HG02763 (cell line): Measurements from ENCODE around the gene GSG1L.
"Not testable (repeated sequence)": the region's sequence is repeated elsewhere in the genome, so short reads cannot be mapped to it uniquely, and the experiment has no call there.

Source experiments
- ATAC-seq: cut with Tn5 transposase; IDR thresholded peaks from one replicate; pipeline ENCODE4 v1.9.1; 2021; ENCODE audit warnings: mild to moderate bottlenecking, moderate library complexity; ENCODE audit not compliant: unreplicated experiment

GSG1L gene

DNA sequence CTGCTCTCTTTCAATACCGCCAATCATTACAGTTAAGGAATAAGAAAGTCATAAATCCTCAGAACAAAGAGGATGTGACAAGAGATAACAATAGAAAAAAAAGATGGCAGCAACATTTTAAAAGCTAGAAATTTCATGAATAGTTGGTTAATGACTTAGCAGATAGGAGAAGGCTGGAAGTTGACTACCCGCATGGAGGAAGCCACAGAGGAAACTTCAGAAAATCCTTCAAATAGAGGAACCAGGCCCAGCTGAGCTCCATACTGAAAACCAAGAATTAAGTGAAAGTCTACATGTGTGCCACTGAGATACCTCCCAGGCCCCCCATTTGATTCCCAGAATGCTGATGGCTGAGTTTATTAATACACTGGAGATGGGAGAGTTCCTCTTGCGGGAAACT lies 109.3 kb downstream of the GSG1L start:
- ATAC-seq, result no peak

DNA sequence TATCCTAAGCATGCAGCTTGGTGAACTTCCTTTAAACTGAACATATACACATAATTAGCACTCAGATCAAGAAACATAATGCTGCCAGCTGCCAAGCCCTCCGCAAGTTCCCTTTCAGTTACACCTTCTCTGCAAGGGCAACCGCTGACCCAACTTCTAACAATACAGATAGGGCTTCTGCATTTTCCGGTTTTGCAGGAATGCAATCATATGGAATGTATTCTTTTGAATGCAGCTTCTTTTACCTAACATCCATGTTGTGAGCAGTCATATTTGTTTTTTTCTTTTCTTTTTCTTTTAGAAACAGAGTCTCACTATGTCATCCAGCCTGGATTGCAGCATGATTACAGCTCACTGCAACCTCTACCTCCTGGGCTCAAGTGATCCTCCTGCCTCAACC lies 110.7 kb downstream of the GSG1L start:
- no peak for ATAC-seq

DNA sequence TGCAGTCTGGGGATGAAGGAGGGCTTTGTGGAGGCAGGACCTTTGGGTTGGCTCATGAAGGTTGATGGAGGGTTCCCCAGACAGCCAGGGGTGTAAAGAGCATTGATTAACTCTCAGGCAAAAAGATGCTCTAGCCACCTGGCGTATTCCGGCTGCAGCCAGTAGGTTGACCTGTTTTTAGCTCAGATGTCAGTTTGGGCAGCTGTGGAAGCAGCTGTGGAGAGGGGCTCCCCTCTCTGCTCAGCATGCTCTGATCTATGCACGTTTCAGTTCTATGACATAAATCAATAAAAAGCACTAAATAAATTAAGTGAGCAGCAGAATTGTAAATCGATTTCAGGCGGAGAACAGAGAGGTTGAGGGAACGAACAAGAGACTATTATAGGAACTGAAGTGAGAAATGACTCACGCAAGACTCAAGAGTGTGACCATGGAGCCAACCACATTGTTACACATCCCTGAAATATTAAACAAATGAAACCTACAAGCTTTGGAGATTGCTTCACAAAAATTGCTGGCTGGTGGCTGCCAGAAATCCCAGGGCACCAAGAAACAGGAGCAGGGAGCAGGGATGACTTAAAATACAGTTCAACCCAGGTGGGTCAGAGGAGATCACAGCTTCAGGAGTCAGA lies 111.9 kb downstream of the GSG1L start:
- no peak for ATAC-seq

DNA sequence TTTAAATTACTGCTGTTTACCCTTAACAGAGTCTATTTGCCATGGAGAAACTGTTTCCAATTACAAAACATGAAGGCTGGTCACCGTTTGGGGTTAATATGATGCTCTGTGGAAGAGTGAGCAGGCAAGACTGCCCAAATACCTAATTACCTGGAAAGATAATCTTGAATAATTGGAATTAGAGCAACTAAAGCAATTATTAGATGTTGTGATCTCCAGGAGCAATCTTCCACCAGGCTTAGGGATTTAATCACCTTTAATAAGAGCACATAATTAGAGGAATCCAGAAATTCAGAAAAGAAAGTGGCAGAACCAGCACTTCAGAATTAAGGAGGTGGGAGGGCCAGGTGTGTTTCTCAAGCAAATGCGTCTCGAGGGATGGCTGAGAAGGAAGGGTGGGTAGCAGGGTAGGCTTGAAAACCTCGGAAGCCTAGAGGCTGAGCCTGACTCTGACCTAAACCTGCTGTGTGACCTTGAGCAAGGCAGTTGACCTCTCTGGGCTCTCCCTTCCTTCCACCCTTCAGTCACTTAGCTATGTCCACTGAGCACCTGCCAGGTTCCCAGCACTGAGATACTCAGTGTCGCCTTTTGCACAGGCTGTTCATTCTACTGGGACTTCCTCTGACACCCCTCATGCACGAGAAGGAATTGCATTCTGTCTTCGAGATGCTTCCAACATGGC lies 113.2 kb downstream of the GSG1L start:
- no peak for ATAC-seq

DNA sequence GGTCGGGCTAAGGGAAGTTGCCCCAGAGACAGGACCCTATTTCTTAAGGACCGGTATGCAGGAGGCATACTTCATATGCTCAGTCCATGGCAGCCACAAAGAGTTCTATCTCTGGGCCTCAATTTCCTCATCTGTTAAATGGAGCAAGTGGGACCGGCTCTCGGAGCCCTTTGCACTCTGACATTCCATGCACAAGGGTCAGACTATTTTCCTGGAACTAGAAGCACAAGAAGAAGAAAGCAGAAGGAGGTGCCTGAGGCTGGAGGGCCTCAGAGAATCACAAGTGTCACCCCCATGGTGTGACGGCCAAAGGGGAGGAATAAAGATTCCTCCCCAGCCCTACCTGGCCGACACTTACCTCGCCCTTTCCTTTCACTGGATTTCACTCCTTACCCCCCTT lies 115.8 kb downstream of the GSG1L start:
- ATAC-seq, result no peak

DNA sequence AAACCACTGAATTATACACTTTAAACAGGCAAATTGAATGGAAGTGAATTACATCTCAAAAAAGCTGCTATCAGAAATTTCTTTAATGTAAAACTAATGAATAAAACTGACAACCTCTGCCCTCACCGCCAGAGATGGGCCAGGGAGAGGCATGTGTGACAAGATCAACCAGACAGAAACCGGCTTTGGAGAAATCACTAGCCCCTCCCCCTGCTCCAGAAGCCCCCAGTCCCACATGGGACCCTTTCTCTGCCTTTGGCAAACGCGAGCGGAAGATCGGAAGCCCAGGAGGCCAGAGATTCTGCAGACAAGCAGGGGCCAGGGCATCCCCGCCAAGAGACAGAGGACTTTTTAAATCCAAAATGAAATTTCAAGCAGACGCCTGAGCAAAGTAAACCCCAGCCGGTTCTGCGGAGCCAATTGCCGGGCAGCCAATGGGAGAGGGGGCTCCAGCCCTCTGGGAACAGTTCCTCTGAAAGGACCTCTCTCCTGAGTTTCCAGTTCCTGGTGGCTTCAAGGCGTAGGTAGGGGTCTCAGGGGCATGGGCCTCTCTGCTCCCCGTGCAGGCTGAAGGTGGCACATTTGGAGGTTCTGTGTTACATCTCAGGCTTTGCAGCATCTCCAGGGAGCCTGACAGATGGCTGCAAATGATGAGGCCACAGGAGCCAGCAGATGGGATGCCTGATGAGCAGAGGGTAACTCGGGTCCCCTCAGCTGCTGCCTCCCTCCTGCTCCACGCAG lies 118.1 kb downstream of the GSG1L start:
- ATAC-seq, result no peak

DNA sequence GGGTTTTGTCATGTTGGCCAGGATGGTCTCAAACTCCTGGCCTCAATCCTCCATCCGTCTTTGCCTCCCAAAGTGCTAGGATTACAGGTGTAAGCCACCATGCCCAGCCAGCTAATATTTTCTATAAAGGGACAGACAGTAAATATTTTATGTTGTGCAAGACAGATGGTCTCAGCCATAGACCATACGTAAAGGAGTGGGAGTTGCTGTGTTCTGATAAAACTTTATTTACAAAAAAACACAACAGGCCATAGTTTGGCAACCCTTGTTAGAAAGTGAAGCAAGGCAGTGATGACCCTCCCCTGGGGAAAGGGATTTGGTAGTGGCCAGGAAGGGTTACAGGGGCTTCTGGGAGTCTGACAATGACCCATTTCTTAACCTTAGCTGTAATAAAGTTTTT lies 119.7 kb downstream of the GSG1L start:
- no peak for ATAC-seq

DNA sequence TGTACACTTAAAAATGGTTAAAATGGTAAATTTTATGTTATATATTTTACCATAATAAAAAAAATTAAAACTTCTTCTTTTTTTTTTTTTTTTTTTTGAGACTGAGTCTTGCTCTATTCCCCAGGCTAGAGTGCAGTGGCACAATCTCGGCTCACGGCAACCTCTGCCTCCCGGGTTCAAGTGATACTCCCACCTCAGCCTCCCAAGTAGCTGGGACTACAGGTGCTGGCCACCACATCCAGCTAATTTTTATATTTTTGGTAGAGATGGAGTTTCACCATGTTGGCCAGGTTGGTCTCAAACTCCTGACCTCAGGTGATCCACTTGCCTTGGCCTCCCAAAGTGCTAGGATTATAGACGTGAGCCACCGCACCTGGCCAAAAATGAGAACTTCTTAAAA lies 121.4 kb downstream of the GSG1L start:
- ATAC-seq, result not testable (repeated sequence)

DNA sequence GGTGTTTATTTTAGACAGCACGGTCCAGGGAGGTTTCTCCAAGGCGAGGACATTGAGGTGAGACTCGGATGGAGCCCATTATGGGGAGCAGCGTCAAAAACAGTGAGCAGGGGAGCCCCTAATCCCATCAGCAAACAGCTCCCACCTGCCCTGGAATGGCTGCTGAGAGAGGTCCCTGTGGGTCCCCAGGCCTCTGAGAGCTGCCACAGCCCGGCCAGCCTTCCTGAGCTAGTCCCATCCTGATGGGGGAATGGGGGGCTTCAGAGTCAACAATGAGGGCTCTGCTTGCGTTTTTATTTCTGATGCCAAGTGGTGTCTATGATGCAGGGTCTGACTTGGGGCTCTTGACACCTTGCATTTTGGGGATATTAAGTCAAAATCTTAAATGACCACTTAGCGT lies 128.4 kb downstream of the GSG1L start:
- no peak for ATAC-seq

DNA sequence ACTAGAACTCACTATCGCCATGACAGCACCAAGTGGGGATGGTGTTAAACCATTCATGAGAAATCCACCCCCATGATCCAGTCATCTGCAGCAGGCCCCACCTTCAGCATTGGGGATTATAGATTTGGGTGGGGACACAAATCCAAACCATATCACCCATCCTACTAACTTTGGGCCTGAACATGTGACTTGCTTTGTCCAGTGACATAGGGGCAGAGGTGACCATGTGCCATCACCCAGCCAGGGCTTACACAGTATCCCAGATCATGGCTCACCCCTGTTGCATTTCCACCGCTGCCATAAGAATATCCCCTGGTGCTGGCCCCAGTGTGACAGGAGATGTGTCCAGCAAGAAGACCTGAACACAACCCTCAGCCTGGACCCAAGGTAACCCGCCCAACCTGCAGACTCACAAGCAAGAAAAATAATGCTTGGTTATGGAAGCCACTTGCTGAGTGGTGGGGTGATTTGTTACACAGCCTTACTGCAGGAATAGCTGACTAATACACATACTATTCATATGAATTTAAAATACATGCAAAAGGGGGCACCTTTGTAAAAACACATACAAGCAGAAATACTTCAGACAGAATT lies 130.9 kb downstream of the GSG1L start:
- no peak for ATAC-seq

DNA sequence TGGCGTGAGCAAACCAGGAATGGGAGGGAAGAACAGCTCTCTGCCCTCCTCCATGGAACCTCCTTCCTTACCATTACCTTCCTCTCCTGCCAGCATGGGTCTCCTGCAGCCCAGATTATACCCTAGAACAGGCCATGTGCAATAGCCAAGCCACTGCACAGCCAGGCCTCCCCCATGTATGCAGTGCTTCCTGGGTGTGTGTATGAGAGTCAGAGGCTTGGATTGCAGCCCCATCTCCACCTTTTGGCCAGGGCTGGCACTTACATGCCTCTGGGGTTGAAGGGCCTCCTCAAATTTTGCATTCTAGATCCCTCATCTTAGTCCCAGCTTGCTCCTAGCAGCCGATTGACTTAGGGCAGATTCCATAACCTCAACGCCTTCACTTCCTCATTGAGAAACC lies 133.7 kb downstream of the GSG1L start:
- ATAC-seq, result no peak

DNA sequence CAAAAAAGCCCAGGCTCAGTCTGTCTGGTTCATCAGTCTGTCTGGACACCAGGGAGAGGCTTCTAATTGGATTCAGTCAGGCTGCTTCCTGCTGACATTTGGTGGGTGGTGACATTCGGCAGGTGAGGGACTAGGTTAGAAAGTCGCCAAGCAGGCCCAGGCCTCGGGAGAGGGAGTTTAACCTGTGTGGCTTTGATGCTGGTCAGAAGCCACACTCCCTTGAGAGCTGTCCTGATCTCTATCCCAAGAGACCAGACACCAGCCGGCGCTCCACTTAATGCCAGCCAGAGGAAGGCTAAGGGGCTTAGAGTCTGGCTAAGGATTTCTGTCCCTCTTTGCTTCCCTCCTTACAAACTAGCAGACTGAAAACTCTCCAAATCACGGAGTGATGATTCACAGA lies 135.0 kb downstream of the GSG1L start:
- no peak for ATAC-seq

DNA sequence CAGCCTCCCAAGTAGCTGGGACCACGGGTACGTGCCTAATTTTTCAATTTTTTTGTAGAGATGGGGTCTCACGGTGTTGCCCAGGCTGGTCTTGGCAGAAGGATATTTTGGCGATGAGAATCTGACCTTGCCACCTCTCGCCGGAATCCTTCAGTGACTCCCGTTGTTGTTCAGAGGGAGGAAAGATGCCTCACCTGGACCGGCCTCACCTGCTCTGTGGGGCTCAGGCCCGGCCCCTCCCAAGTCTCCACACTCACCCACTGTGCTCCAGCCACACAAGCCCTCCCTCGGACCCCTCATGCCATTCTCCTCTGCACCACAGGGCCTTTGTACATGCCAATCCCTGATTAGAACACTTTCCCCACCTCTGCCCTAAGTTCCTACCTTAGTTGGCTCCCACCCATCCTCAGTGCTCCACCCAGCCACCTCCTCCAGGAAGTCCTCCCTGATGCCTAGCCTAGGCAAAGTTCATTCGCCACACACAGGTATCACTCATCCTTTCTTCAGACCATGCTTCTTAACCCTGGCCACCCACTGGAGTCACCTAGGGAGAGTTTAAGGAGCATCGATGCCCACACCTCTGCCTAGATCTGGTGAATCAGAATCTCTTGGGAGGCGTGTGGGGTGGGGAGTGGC lies 136.1 kb downstream of the GSG1L start:
- no peak for ATAC-seq

DNA sequence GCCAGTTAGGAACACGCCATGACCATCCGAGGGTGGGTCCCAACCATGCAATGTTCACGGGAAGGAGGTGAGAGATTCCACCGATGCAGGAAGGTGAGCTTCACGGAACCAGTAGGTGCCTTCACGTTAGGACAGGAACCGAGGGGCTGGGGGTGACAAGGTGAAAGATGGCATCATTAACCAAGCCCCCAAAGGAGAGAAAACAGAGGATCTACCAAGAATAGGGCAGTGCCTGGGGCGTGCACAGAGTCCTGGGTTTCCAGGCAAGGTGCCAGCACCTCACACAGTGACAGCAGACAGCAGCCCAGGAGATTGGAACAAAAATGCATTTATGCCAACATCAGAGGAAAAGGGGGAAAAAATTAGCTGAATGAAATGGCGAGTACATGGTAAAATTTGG lies 137.9 kb downstream of the GSG1L start:
- ATAC-seq, result no peak

DNA sequence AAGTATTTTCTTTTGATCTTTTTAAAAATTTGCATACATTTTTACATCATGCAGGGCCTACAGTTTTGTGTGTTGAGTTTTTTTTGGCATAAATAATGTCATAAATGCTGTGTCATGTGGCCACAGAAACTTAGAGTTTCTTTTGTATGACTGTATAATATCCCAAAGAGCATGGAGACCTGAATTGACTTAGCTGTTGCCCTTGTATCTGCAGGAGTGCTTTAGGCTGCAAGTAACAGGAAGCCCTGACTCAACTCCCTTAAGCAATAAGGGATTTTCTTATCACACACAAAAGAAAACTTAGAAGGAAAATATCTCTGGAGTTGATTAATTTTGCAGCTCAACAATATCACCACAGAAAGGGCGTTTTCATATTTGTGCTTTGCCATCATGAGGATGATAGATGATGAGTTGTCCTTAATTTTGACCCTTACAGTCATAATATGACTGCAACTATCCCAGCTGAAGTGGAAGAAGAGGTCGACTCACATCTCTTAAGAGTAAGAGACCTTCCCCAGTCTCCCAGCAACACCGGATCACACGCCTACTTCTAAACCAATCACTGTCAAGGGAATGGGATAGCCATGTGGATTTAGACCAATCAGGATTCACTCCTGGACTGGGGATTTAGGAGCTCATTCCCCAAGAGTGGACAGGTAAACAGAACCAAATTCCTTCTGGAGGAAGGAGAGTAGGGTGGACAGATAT lies 138.9 kb downstream of the GSG1L start:
- ATAC-seq, result no peak

DNA sequence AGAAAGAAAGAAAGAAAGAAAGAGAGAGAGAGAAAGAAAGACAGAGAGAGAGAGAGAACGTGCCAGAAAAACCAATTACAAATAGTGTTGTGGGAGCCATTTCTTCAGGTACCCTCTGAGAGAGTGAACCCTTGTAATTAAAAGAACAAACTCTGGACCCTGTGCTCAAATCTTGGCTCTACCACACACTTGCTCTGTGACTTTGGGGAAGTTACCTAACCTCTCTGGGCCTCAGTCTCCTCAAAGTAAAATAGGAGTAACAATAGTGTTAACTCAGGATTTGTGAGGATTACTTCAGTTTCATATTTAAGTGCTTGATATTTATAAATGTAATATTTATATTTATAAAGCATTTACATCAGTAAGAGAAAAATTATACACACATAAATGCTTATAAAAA lies 139.8 kb downstream of the GSG1L start:
- no peak for ATAC-seq

DNA sequence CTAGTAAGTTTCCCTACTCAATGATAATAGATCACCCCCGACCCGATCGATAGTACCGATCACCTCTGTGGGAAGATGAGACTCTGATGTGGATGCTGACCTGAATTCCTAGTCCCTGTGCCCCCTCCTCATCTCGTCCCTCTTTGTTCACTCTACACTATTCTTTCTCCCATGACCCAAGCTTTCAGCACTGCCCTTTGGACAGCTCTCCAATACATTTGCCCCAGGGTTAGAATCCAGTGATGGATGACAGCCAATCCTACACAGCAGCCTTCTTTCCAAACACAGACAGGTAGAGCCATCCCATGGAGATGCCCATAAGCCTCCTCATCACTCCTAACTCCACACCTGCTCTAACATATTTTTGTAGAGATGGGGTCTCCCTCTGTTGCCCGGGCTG lies 141.1 kb downstream of the GSG1L start:
- ATAC-seq, result no peak

DNA sequence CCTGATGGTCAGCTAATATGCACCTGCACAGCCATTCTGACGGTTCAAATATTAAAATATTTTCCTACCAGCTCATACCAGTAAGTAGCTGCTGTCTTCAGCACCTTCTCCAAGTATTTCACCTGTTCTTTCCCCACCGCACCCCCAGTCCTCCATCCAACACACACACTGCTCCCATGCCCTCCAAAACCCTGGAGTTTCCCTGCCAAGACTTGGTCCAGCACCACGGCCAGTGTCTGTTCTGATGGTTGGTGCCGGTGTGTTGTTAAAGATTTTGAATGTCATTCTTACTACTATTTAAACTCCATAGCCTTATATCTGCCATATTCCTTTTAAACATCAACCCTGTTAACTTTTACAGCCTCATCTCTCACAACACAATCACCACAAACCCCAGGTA lies 142.4 kb downstream of the GSG1L start:
- no peak for ATAC-seq

DNA sequence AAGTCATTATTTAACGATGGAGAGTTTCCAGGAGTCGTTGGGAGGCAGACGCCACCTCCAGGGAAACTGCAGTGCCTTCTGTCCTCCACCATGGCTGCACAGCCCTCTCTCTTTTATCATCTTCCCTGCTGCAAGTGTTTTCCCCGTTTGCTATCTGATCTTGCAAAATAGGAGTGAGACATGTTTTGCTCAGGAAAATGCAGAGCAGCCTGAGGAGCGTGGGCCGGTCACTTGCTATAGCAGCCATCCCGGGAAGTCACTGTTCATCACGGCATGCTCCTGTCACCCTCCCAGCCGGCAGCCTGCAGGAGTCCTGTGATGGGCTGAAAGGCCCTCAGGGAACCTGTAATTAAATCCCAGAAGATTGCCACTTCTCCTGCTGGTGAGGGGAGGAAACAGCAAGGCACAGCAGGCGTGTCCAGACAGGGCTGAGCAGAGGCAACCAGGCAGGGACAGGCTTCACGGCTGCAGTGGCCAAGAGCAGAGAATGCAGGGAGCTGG lies 143.1 kb downstream of the GSG1L start:
- no peak for ATAC-seq

DNA sequence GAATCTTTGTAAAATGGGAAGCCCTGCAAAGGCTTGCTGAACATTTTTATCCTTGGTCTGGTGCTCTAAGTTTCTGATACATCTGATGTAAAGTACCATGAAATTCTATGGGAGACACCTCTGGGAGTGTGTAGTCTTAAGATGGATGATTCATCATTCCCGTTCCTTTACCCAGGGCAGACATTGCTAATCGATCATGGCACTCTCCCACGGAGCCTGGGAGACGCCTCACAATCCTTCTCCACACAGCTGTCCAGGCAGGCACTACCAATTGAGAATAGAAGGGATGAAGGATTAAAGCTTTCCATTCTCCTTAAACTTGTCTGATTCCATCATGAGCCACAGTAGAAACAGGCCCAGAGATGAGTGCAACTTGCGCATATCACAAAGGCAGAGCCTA lies 144.8 kb downstream of the GSG1L start:
- ATAC-seq, result no peak

DNA sequence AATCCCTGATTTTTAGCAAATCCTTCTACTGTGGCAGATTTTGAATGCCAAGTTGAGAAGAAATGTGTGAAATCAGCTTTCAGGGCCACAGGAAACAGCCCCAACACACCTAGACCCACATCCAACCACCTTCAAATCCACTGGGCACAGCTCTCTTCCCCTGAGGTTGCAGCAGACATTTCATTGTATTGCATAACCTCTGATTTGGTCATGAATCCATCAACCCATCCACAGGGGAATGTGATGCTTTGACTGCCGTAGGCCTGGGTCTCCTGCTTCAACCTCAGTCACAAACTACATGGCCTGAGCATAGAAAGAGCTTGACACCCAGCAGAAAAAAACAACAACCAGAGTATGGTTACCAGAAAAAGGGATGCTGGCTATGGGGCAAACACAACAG lies 145.6 kb downstream of the GSG1L start:
- no peak for ATAC-seq
